Glomerular visceral epithelial cell (primary cell): ENCODE data around the gene SART3.
"Not testable (repeated sequence)": the region's sequence is repeated elsewhere in the genome, so short reads cannot be mapped to it uniquely, and the experiment has no call there.

Experiments used
- DNase-seq: peaks from one replicate; pipeline ENCODE4 v3.0.0-alpha.2; 2016; ENCODE audit errors: extremely low spot score

Gene SART3

GRCh38 chr12:108562348-108563135 lies 1.6 kb upstream of the SART3 start, which contains the start of gene ISCU:
Gene ISCU, plus strand, starts transcription at chr12:108562596. Its CDS starts 27 bp downstream, at chr12:108562623.
- DNase-seq, result peak; percentile 97

DNA sequence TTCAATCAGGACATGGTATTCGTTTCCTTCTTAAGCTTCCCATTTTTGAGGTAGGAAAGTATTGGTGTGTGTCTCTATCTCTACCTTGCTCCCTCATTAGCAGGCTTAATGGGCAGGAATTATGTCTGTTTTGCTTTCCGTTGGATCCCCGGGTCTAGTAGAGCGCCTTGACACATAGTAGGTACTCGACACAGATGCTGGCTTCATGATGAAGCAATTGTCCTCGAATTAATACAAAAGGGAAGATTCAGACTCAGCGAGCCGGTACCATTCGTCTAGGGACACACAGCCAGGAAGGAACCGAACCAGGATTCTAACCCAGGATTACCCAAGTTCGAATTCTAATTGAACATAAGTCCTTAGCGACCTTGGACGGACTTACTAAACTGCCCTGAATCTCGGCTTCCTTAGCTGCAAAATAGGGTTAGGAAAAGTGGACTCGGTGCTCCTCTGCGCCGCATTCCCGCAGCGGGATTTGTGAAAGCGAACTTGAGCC lies 927 bp upstream of the SART3 start:
- no peak for DNase-seq

GRCh38 chr12:108560321-108560721 lies 652 bp downstream of the SART3 start:
- no peak for DNase-seq

GRCh38 chr12:108559748-108560147 lies 1.2 kb downstream of the SART3 start:
- DNase-seq, result no peak

GRCh38 chr12:108559007-108559655 lies 1.8 kb downstream of the SART3 start:
- no peak for DNase-seq

DNA sequence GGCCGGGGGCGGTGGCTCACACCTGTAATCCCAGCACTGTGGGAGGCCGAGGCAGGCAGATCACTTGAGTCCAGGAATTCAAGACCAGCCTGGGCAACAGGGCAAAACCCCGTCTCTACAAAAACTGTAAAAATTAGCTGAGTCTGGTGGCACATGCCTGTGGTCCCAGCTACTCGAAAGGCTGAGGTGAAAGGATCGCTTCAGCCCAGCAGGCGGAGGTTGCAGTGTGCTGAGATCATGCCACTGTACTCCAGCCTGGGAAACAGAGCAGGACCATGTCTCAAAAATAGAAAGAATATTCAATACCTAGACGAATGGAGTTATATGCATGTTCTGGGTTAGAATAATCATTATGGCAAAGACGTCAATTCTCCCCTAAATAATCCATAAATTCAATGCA lies 5.6 kb downstream of the SART3 start:
- not testable (repeated sequence) for DNase-seq

DNA sequence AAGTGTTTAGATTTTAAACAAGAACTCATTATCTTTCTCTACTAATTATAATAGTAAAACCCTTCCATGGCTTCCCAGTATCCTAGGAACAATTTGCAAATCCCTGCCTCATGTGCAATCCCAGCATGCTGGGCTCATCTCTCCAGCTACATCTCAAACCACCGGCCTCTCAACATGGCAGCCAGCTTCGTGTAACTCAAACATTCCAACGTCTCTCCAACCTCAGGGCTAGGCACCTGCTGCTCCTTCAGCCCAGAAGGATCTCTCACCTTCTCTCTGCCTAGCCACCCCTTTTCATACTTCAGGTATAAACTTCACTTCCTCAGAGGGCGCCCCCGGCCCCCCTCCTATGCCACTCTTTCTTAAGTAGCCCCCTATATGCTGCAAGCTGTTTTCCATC lies 7.2 kb downstream of the SART3 start:
- no peak for DNase-seq

DNA sequence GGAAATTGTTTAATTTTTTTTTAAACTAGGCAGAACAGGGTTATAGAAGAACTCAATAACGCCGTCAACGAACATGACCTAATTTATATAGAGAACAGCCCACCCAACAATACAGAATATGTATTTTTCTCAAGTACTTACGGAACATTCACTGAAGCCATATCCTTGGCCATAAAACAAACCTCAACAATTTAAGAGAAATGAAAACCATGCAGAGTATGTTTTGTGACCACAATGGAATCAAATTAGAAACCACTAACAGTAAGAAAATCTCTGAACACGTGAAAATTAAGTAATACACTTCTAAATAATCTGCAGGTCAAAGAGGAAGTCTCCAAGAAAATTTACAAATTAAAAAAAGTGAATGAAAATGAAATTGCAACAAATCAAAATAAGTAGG lies 9.4 kb downstream of the SART3 start:
- no peak for DNase-seq

DNA sequence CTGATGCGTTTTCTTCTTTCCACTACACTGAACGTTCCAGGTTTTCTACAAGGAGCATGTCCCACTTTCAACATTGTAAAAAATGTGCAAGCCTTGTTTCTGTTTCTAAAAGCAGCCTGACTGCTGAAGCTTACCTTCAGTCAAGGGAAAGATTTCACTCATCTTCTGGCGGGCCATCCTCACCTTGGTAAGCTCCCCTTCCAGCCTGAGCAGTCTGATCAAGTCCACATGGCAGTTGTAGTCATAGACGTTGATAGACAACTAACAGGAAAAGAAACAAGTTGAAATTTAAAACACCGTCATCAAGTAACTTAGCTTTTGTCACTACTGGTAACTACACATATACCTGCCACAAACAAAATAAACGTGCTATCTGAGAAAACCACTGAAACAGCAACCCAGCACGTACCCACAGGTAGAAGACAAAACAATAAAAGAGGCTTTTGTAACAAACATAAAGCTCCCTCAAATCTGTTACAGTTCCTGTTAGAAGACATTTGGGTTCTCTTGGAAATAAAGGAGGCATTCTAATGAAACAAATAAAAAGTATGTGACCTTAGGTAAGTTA lies 11.9 kb downstream of the SART3 start:
- DNase-seq, result no peak

DNA sequence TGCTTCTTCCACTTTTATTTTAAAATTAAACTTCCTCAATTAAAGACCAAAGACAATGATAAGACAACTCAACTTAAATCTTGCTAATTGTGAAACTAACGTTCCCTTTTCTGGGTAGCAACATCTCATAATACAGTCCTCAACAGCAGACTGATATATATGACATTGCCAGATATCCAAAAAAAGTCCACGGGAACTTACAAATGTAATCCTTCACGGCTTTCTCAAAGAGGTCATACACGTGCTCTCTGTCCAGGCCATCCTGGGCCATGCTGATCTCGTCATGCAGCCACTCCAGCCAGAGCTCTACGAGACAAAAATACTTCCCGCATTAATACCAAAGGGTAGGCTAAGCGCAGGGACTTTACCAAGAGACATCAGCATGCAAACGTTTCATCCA lies 13.3 kb downstream of the SART3 start:
- DNase-seq, result no peak

DNA sequence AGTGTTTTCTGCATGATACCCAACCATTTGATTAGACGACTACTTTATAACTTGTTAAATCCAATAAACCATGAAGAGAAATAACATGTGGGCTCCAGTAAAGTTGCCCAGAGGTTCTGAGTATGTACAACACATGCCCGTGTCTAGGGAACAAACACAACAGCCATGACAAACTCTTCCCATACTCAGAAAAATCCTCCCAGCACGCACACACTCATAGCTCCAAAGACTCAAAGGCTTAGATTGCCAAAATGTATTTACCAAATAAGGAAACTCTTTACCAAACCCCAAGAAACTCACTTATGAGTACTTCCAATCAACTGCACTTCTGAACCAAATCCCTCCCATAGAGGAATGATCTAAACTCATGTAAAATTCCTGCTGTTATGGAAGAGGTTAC lies 17.3 kb downstream of the SART3 start:
- DNase-seq, result no peak

DNA sequence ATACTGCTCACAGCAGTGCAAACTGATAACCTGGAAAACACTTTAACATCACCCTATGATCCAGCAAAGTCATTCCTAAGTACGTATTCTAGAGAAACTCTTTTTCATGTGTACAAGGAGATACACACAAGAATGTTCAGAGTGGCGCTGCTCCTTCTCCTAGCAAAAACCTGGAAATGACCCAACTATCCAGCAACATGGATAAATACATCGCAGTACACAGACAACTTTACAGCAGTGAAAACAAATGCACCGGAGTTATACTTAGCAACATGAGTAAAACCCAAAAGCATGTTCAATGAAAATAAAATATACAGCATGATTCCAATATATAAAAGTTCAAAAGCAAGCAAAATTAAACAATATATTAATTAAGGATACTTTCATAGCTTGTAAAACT lies 18.7 kb downstream of the SART3 start:
- no peak for DNase-seq

- DNase-seq, result no peak
Measured at GRCh38 chr12:108538616-108539195, 22.3 kb downstream of the SART3 start.

DNA sequence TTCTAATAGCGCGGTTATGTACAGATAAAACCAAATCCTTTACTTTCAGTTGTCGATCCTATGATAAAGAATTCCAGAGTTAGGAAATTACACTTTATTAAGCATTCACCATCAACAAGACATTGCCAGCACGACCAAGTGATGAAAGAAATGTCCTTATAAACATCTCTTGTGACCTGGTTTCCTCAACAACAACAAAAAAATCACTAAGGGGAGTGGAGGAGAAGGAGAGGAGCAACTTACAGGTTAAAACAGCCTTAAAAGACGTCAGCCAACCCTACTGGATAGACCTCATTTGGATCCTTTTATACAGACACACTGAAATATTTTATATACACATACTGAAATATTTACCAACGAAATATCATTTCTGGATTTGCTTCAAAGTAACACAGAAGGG lies 22.8 kb downstream of the SART3 start:
- DNase-seq, result no peak

- DNase-seq, result no peak
Measured at GRCh38 chr12:108531929-108532848, 28.8 kb downstream of the SART3 start.

GRCh38 chr12:108530161-108530560 lies 30.8 kb downstream of the SART3 start:
- no peak for DNase-seq

GRCh38 chr12:108527166-108527496 lies 33.8 kb downstream of the SART3 start:
- DNase-seq, result no peak

GRCh38 chr12:108526482-108527165 lies 34.3 kb downstream of the SART3 start:
- DNase-seq, result no peak

DNA sequence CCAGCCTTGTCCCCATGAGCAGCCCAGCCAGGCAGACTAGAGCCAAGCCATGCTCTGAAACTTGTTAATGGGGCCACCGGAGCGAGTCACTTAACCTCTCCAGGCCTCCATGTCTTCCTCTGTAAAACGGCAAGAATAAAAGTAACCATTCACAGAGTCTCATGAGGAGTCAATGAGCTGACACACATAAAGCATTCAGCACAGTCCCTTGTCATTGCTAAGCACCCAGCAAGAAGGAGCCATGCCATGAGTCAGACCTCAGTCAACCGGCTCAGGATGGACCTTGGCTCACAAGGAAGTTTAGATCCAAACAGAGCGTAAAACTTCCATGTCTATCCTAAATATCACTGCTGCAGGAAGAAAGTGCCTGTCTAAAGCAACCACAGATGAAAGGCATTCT lies 35.3 kb downstream of the SART3 start:
- peak; percentile 46 for DNase-seq

DNA sequence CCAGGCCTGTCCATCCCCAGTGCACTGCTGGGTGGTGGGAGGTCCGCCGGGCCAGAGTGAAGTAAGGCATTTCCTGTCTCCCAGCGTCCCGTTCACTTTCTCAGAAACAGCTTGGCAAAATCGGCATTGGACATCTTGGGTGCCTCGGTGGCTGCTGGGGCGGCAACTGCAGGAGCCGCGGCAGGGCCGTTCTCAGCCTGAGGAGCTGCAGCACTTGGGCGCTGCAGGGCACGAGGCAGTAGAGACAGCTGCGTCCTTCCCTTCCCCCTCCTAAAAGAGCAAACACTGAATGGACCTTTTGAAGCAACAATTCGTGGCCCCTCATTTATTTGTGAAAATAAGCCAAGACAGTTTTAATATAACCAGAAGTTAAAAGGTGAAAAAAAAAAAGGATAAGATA lies 37.6 kb downstream of the SART3 start:
- DNase-seq, result no peak

DNA sequence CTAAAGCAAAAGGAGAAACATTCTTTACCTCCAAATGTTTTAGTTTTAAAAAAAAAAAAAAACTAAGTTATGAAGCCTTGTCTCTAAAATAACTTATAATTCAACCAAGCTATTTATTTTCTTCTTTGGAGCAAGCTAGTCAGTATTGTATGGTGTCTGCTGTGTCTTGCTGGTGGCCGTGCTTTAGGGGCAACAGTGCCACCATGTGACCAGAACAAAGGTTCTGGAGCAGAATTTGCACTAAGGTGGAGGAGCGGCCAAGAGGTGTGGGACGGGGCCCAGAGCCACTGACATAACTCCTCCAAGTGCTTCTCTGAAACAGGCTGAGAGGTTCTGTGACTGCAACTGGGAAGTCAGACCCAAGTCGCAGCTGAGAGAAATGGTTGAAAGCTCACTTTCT lies 41.4 kb downstream of the SART3 start:
- DNase-seq, result no peak
